ENCODE measurements around the gene FAM234A. TPM values are rescaled to one million over a fixed set of nuclear protein-coding genes. Genes with fewer than 3 reads are reported as not detected.

Gene FAM234A
- total RNA-seq, 1 experiment from 2014 or later = 94.9 TPM

GRCh38 chr16:265711-266110, 31.1 kb downstream of the FAM234A start:
- WGBS (ENCODE audit: extremely low coverage, insufficient read length, low lambda C conversion rate) = no CpG with 5 or more reads among the region's 12 CpGs
- peak; percentile 24 for DNase-seq
- Histone ChIP-seq H3K79me1 (ENCODE audit: insufficient read depth, low read depth, low read length, poor library complexity, severe bottlenecking) (no peaks in the 10 kb centered on the region), H3K27ac (ENCODE audit: insufficient read length, low read depth, low read length) (no peak overlapping the region), H3K56ac (ENCODE audit: insufficient read length, low read depth, low read length) (no peak overlapping the region), H2BK20ac (ENCODE audit: low read depth, low read length, poor library complexity, severe bottlenecking) (no peak overlapping the region), H2AK5ac (ENCODE audit: insufficient read length, low read length) (no peak overlapping the region), H4K5ac (ENCODE audit: insufficient read length, low read depth, low read length) (no peak overlapping the region), H3K9ac (ENCODE audit: extremely low read depth, insufficient read length, low read length) (no peak overlapping the region), H4K20me1 (ENCODE audit: control insufficient read depth, insufficient read depth, insufficient read length) (no peaks in the 10 kb centered on the region), H3T11ph (ENCODE audit: low read length) (no peak overlapping the region), H4K91ac (ENCODE audit: insufficient read length, low read depth, low read length) (no peak overlapping the region), H3K4me2 (ENCODE audit: insufficient read depth, insufficient read length, low read length) (no peak overlapping the region), H2AFZ (ENCODE audit: low read length) (no peak overlapping the region), H3K23ac (ENCODE audit: insufficient read length, low read depth, low read length) (no peak overlapping the region), H3K27me3 (ENCODE audit: insufficient read depth, low read length) (no peaks in the 10 kb centered on the region), H2BK5ac (ENCODE audit: insufficient read length, low read length) (no peak overlapping the region), H3K79me2 (ENCODE audit: insufficient read depth, low read length) (no peaks in the 10 kb centered on the region), H3K9me3 (ENCODE audit: control insufficient read depth, low read depth, low read length) (no peaks in the 10 kb centered on the region), H4K8ac (replicated peaks; ENCODE audit: insufficient read length, low read depth, low read length) (no peak overlapping the region), H3K4ac (ENCODE audit: low read depth, low read length) (no peak overlapping the region), H2BK120ac (ENCODE audit: low read depth, low read length, poor library complexity, severe bottlenecking) (no peak overlapping the region), H3K4me1 (ENCODE audit: insufficient read depth, low read length) (no peaks in the 10 kb centered on the region), H2BK12ac (ENCODE audit: insufficient read length, low read depth, low read length) (no peak overlapping the region), H3K18ac (ENCODE audit: insufficient read length, low read depth, low read length) (no peak overlapping the region), H3K23me2 (ENCODE audit: insufficient read length, low read depth, low read length, poor library complexity, severe bottlenecking) (no peaks in the 10 kb centered on the region), H2BK15ac (ENCODE audit: low read depth, low read length) (no peak overlapping the region), H3K14ac (ENCODE audit: insufficient read depth, low read length) (no peak overlapping the region)
- H3K36me3 Mint-ChIP-seq (ENCODE audit: insufficient read depth in 1 of 3, low read depth in 3 of 3) = peaks cover 5 to 30% (median 13%) of the 10 kb centered on the region in 3 experiments; a peak in 6 of 7 replicates
- no peaks in the 10 kb centered on the region for H3K9me3 Mint-ChIP-seq
- H3K27me3 Mint-ChIP-seq (ENCODE audit: low read depth) = no peaks in the 10 kb centered on the region
- peaks cover 0 to 6% of the 10 kb centered on the region in 2 experiments; a peak in 1 of 4 replicates for H3K4me1 Mint-ChIP-seq
- TF ChIP-seq, protein P1, sequence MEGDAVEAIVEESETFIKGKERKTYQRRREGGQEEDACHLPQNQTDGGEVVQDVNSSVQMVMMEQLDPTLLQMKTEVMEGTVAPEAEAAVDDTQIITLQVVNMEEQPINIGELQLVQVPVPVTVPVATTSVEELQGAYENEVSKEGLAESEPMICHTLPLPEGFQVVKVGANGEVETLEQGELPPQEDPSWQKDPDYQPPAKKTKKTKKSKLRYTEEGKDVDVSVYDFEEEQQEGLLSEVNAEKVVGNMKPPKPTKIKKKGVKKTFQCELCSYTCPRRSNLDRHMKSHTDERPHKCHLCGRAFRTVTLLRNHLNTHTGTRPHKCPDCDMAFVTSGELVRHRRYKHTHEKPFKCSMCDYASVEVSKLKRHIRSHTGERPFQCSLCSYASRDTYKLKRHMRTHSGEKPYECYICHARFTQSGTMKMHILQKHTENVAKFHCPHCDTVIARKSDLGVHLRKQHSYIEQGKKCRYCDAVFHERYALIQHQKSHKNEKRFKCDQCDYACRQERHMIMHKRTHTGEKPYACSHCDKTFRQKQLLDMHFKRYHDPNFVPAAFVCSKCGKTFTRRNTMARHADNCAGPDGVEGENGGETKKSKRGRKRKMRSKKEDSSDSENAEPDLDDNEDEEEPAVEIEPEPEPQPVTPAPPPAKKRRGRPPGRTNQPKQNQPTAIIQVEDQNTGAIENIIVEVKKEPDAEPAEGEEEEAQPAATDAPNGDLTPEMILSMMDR (conservative IDR thresholded peaks at IDR 0.05) = no peak
- peak overlapping the region; percentile 50 to 57 (median 51); a peak in 3 of 7 replicates for H3K27ac Mint-ChIP-seq
- H3K4me3 Mint-ChIP-seq = no peak overlapping the region

Measured in H9 (cell line).